K562 (cell line): ENCODE measurements around the gene BTAF1.

ENCODE experiments used
- CBFB ChIP-seq: sonication (generic); formaldehyde crosslinking; IDR thresholded peaks from 2 replicates; pipeline ENCODE4 v1.4.0; 2020; ENCODE audit warnings: mild to moderate bottlenecking, missing genetic modification reagents
- DPF2 ChIP-seq: fragments of 450-650 bp; IDR thresholded peaks from 2 replicates; pipeline ENCODE4 v1.6.1; 2016
- HMBOX1 ChIP-seq: sonication (generic); IDR thresholded peaks from 2 replicates; pipeline ENCODE4 v1.6.1; 2016
- MYBL2 ChIP-seq, 2 experiments: fragments of 450-650 bp in 1 of 2; sonication (generic) in 1 of 2; formaldehyde crosslinking in 1 of 2; IDR thresholded peaks; 2 replicates each; pipeline versions ENCODE4 v1.6.1 to v1.8.1; 2017 to 2022; ENCODE audit warnings: borderline replicate concordance in 1 of 2, inconsistent platforms in 1 of 2, low read depth in 1 of 2, mild to moderate bottlenecking in 1 of 2, missing genetic modification reagents in 1 of 2, moderate library complexity in 1 of 2
- TF ChIP-seq, protein P1 (sequence below): fragments of 450-650 bp; IDR thresholded peaks from 2 replicates; pipeline ENCODE4 v1.6.1; 2018; ENCODE audit not compliant: partially characterized antibody
- TF ChIP-seq, protein P2 (sequence below), 2 experiments: IDR thresholded peaks in 1 of 2; conservative IDR thresholded peaks in 1 of 2; 2 replicates each; pipeline ENCODE4 v1.6.1; 2016; ENCODE audit warnings: low read depth in 2 of 2, mild to moderate bottlenecking in 1 of 2, missing compliant biosample characterization in 1 of 2, missing genetic modification characterization in 1 of 2, moderate library complexity in 1 of 2
- TF ChIP-seq, protein P3 (sequence below), 3 experiments: IDR thresholded peaks in 2 of 3; conservative IDR thresholded peaks in 1 of 3; 2 replicates each; pipeline ENCODE4 v1.5.1; 2011 to 2012; ENCODE audit warnings: low read length in 3 of 3, mild to moderate bottlenecking in 3 of 3, control low read depth in 2 of 3, improper control_type of control experiment in 1 of 3, inconsistent platforms in 1 of 3, low read depth in 1 of 3, mixed read lengths in 1 of 3, moderate library complexity in 1 of 3; ENCODE audit not compliant: insufficient read depth in 2 of 3

GRCh38 chr10:91924212-91925021 lies 847 bp downstream of the BTAF1 start:
- TF ChIP-seq, protein P1, sequence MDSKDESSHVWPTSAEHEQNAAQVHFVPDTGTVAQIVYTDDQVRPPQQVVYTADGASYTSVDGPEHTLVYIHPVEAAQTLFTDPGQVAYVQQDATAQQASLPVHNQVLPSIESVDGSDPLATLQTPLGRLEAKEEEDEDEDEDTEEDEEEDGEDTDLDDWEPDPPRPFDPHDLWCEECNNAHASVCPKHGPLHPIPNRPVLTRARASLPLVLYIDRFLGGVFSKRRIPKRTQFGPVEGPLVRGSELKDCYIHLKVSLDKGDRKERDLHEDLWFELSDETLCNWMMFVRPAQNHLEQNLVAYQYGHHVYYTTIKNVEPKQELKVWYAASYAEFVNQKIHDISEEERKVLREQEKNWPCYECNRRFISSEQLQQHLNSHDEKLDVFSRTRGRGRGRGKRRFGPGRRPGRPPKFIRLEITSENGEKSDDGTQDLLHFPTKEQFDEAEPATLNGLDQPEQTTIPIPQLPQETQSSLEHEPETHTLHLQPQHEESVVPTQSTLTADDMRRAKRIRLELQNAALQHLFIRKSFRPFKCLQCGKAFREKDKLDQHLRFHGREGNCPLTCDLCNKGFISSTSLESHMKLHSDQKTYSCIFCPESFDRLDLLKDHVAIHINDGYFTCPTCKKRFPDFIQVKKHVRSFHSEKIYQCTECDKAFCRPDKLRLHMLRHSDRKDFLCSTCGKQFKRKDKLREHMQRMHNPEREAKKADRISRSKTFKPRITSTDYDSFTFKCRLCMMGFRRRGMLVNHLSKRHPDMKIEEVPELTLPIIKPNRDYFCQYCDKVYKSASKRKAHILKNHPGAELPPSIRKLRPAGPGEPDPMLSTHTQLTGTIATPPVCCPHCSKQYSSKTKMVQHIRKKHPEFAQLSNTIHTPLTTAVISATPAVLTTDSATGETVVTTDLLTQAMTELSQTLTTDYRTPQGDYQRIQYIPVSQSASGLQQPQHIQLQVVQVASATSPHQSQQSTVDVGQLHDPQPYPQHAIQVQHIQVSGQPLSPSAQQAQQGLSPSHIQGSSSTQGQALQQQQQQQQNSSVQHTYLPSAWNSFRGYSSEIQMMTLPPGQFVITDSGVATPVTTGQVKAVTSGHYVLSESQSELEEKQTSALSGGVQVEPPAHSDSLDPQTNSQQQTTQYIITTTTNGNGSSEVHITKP = no peak
- TF ChIP-seq MYBL2 (IDR thresholded peaks at IDR 0.05; ENCODE audit: low read depth) (no peak), MYBL2 (CRISPR knock-in tag; IDR thresholded peaks at IDR 0.05; ENCODE audit: borderline replicate concordance) (no peak), CBFB (no peak), HMBOX1 (no peak), DPF2 (no peak)
- TF ChIP-seq, protein P2, sequence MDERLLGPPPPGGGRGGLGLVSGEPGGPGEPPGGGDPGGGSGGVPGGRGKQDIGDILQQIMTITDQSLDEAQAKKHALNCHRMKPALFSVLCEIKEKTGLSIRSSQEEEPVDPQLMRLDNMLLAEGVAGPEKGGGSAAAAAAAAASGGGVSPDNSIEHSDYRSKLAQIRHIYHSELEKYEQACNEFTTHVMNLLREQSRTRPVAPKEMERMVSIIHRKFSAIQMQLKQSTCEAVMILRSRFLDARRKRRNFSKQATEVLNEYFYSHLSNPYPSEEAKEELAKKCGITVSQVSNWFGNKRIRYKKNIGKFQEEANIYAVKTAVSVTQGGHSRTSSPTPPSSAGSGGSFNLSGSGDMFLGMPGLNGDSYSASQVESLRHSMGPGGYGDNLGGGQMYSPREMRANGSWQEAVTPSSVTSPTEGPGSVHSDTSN (CRISPR knock-in tag; IDR thresholded peaks at IDR 0.05; ENCODE audit: low read depth) = no peak
- TF ChIP-seq, protein P2 (tag; conservative IDR thresholded peaks at IDR 0.05; ENCODE audit: low read depth) = no peak
- TF ChIP-seq, protein P3, sequence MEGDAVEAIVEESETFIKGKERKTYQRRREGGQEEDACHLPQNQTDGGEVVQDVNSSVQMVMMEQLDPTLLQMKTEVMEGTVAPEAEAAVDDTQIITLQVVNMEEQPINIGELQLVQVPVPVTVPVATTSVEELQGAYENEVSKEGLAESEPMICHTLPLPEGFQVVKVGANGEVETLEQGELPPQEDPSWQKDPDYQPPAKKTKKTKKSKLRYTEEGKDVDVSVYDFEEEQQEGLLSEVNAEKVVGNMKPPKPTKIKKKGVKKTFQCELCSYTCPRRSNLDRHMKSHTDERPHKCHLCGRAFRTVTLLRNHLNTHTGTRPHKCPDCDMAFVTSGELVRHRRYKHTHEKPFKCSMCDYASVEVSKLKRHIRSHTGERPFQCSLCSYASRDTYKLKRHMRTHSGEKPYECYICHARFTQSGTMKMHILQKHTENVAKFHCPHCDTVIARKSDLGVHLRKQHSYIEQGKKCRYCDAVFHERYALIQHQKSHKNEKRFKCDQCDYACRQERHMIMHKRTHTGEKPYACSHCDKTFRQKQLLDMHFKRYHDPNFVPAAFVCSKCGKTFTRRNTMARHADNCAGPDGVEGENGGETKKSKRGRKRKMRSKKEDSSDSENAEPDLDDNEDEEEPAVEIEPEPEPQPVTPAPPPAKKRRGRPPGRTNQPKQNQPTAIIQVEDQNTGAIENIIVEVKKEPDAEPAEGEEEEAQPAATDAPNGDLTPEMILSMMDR (IDR thresholded peaks at IDR 0.05 in 2 of 3, conservative IDR thresholded peaks at IDR 0.05 in 1 of 3; ENCODE audit: insufficient read depth in 2 of 3, low read depth in 1 of 3, low read length in 3 of 3) = no peak
